GM04504 (cell line): ENCODE data around the gene NDUFV2.
"Not testable (repeated sequence)": the region's sequence is repeated elsewhere in the genome, so short reads cannot be mapped to it uniquely, and the experiment has no call there.

Experiments
- DNase-seq: peaks from one replicate; pipeline ENCODE4 v3.0.0-alpha.2; 2012; ENCODE audit warnings: low read depth

The NDUFV2 gene

DNA sequence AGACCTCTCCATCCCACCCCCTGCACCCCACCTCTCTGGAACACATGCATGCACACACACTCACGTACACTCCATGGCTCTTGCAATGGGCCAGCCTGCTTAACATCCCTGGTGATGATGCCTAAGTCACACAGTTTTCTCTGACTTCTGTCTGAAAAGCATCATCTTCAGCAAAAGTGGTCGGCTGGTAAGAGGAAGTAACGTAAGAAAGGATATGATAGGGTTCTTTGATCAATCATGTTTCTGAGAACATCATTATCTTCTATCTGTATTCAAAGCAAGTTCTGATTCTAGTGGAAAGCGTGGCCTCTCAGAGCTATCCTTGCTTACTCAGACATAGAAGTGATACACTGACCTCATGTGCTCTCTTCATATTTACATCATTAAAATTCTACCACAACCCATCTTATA lies 11.4 kb upstream of the NDUFV2 start:
- DNase-seq, result no peak

DNA sequence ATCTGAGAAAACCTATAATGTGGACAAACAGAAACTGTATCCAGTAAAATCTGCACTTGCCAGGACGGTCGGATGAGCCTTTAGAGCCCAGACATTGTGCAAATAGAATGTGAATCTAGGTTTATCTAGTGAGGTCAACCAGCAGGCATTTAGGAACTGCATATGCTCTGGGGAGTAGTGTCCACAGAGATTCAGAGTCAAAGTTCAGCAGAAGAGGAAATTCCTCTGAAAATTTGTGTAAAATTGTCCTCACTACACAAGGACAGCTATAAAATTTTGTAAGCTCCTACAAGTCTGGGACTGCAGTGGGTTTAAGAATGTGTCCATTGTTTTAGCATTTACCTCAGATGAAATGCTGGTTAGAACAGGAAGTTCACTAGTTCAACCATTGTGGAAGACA lies 9.8 kb upstream of the NDUFV2 start:
- no peak for DNase-seq

GRCh38 chr18:9093109-9093508 lies 9.4 kb upstream of the NDUFV2 start:
- not testable (repeated sequence) for DNase-seq

DNA sequence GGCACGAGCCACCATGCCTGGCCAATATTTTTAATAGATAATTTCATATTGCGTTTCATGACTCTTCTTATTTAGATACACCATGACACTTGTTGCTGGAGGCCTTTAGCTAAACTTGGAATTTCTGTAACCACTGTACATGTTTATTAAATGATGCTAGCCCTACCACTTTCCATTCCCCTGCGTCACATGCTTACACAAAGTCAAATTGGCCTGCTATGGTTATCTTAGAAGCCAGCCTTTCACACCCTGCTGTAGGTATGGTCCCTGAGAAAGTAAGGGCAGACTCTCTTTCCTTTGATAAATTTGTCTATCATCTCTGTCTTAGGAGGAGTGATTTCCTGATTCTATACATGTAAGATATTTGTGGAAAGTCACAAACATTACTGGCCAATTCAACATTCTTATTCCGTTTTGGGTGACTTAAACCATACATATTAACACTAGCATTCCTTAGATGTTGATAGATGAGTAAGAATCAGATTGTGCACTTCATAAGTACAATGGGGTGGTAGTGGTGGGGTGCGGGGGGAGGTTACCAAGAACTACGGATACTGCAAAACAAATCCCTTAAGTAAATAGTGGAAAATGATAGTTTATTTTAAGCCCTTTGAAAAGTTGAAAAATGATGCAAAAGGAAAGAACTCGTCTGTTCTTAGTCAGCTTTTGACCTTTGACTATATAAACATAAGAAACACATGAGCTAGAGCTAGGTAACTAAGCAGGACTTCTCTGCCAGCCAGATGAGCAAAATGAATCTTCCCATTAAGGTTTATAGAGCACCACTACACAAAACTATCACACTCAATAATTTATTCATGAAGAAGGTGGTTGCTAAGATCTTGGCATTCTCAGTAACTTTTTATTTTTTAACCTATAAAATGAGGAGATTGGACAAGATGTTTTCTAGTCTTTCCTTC lies 7.9 kb upstream of the NDUFV2 start:
- DNase-seq, result no peak

DNA sequence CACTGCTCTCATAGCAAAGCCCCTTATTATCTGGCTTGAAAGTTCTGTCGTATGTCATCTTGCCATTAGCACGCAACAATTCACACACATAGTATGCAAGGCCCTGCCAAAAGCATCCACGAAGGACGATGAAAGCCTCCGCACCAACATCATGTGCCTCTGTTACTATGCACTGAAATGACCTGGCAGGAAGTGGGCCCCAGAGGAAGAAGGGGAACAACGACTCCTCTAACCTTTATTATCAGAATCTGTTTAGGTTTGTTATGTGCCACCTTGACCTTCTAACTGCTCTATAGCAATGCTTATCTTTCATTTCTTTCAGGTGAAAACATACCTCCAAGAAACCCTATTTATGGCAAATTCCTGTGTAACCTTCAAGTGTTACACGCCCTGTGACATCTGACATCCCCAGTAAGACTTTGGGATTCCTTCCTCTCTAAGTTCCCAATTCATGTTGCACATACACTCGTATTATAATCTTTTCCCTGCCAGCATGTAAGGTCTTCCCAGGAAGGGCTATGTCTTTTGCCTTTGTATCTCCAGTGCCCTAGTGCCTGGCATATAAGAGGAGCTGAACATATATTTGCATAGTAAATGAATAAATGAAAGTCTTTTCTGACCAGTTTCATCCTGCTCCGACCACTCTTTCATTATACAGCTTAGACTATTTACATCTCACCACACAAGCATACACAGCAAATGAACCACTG lies 7.0 kb upstream of the NDUFV2 start:
- DNase-seq, result no peak

- DNase-seq, result no peak
These were observed 6.5 kb upstream of the NDUFV2 start for GRCh38 chr18:9096007-9096371.

DNA sequence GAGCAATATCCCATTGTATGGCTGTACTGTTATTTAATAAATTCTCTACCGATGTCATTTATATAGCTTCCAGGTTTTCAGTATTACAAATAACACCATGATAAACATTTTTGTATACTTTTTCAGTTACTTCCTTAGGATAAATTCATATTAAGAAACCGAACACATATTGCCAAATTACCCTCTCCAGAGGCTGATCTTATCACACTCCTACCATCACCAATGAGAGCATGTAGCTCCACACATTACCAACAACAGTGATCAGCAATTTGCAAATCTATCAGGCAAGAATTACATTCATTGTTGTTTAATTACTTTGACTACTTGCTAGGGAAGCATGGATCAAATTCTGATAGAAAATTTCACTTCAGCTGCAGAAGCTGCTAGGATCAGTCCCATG lies 5.8 kb upstream of the NDUFV2 start:
- no peak for DNase-seq

- DNase-seq, result no peak
These were observed 5.2 kb upstream of the NDUFV2 start for GRCh38 chr18:9097349-9097748.

GRCh38 chr18:9100796-9101195 lies 1.7 kb upstream of the NDUFV2 start:
- DNase-seq, result no peak

- DNase-seq, result no peak
These were observed 580 bp upstream of the NDUFV2 start for GRCh38 chr18:9101730-9102507.

DNA sequence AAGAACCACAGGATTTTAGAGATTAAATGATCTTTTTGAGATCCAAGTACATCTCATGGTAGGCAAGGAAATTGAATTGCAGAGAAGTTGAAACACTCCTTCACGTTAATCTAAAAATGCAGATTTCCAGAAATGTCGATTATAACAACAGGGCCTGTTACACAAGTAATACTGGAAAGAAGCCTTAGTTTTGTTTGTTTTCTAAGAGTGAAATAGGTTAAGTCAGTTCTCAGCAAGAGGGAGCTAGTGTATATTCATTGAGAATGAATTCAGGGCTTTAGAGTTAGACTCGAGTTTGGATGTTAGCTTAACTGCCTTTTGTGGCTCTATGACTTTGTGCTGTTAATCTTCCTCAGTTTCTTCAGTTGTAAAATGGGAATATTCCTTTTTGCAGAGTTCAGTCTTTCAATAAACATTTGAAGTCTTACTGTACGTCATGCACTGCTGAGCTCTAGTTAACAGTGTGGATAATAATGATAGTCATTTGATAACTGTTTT lies 926 bp downstream of the NDUFV2 start:
- no peak for DNase-seq

- DNase-seq, result no peak
These were observed 1.9 kb downstream of the NDUFV2 start for GRCh38 chr18:9104244-9104901.

- DNase-seq, result no peak
These were observed 2.9 kb downstream of the NDUFV2 start for GRCh38 chr18:9105420-9105819.

GRCh38 chr18:9106094-9106493 lies 3.6 kb downstream of the NDUFV2 start:
- DNase-seq, result no peak

GRCh38 chr18:9106800-9107584 lies 4.5 kb downstream of the NDUFV2 start:
- DNase-seq, result no peak

- DNase-seq, result no peak
These were observed 6.4 kb downstream of the NDUFV2 start for GRCh38 chr18:9108911-9109310.

- DNase-seq, result no peak
These were observed 7.0 kb downstream of the NDUFV2 start for GRCh38 chr18:9109523-9109922.

GRCh38 chr18:9113468-9114149 lies 11.1 kb downstream of the NDUFV2 start:
- DNase-seq, result no peak

DNA sequence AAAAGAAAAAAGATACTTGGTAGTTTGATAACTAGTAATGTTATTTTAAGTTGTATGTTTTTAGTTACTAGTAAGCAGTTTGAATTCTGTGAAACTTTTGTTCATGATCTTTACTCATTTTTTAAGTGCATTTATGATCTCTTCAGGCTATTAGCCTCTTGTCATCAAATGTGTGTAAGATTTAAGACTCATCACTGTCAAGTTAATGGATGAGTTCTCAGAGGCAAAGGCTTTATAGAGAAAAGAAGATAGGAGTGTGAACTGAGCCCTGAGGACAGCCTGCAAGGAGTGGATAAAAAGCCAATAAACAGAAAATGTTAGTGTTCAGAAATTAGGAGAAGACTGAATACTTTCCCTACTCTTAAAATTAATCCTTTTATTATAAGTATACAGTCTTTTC lies 13.5 kb downstream of the NDUFV2 start:
- no peak for DNase-seq
